BJ (cell line): Measurements from ENCODE around the gene EFHB. TPM values are rescaled to one million over a fixed set of nuclear protein-coding genes. Genes with fewer than 3 reads are reported as not detected.

Source experiments
- CTCF ChIA-PET: fragments of 350-600 bp; formaldehyde crosslinking; extraction: SDS; loops from one replicate; lab custom pipeline; 2021; ENCODE audit warnings: antibody characterized with exemption, inconsistent platforms; lab: Yijun Ruan, JAX
- POLR2A ChIA-PET: fragments of 300-600 bp; sonication (Branson Sonifier 250); formaldehyde crosslinking; extraction: SDS; loops from one replicate; lab custom pipeline; 2021; ENCODE audit warnings: antibody characterized with exemption; lab: Charles Lee
- DNase-seq: peaks from one replicate; pipeline ENCODE4 v3.0.0-alpha.2; 2011; ENCODE audit warnings: low read depth
- H3K27me3 ChIP-seq: 2 replicates; pipeline ENCODE4 v1.6.0; 2011; ENCODE audit warnings: low read length; ENCODE audit not compliant: control insufficient read depth, insufficient read depth
- H3K36me3 ChIP-seq: 2 replicates; pipeline ENCODE4 v1.5.1; 2011; ENCODE audit warnings: low read length; ENCODE audit not compliant: control insufficient read depth, insufficient read depth
- H3K4me3 ChIP-seq: 2 replicates; pipeline ENCODE4 v1.5.1; 2011; ENCODE audit warnings: low read depth, mild to moderate bottlenecking, control low read depth, low read length
- polyA plus RNA-seq: library from polyadenylated mRNA; depleted of rRNA; stranded (reverse); fragments of >200 nt; gene quantifications from 2 replicates; pipeline ENCODE4 v1.2.3, GENCODE V29; 2011
- TF ChIP-seq, protein P1 (sequence below): IDR thresholded peaks from 2 replicates; pipeline ENCODE4 v1.5.1; 2011; ENCODE audit warnings: low read depth, mild to moderate bottlenecking, control low read depth, inconsistent platforms, low read length, moderate library complexity; ENCODE audit not compliant: insufficient read depth

EFHB gene
- polyA plus RNA-seq, 1 experiment, result 0.42 TPM

GRCh38 chr3:19948226-19948591 is 14.2 kb upstream of the EFHB start:
- ChIA-PET POLR2A (no interaction called here), CTCF (interaction anchor here (1.1 kb wide), 1 partner anchor 10 kb away, joined by 4 read pairs; no protein-coding TSS in a partner anchor)
- H3K4me3 ChIP-seq, result peak overlapping the region; percentile 74
- no peak for DNase-seq
- H3K36me3 ChIP-seq, result peaks cover 8% of the 10 kb centered on the region
- TF ChIP-seq, protein P1, sequence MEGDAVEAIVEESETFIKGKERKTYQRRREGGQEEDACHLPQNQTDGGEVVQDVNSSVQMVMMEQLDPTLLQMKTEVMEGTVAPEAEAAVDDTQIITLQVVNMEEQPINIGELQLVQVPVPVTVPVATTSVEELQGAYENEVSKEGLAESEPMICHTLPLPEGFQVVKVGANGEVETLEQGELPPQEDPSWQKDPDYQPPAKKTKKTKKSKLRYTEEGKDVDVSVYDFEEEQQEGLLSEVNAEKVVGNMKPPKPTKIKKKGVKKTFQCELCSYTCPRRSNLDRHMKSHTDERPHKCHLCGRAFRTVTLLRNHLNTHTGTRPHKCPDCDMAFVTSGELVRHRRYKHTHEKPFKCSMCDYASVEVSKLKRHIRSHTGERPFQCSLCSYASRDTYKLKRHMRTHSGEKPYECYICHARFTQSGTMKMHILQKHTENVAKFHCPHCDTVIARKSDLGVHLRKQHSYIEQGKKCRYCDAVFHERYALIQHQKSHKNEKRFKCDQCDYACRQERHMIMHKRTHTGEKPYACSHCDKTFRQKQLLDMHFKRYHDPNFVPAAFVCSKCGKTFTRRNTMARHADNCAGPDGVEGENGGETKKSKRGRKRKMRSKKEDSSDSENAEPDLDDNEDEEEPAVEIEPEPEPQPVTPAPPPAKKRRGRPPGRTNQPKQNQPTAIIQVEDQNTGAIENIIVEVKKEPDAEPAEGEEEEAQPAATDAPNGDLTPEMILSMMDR, result no peak
- H3K27me3 ChIP-seq, result no peaks in the 10 kb centered on the region

GRCh38 chr3:19947549-19948225 is 13.7 kb upstream of the EFHB start:
- CTCF ChIA-PET, result interaction anchor here (1.1 kb wide), 1 partner anchor 10 kb away, joined by 4 read pairs; no protein-coding TSS in a partner anchor
- TF ChIP-seq, protein P1, result no peak
- DNase-seq, result no peak
- peaks cover 8% of the 10 kb centered on the region for H3K36me3 ChIP-seq
- no peaks in the 10 kb centered on the region for H3K27me3 ChIP-seq
- peak overlapping the region; percentile 74 for H3K4me3 ChIP-seq
- POLR2A ChIA-PET, result no interaction called here

DNA sequence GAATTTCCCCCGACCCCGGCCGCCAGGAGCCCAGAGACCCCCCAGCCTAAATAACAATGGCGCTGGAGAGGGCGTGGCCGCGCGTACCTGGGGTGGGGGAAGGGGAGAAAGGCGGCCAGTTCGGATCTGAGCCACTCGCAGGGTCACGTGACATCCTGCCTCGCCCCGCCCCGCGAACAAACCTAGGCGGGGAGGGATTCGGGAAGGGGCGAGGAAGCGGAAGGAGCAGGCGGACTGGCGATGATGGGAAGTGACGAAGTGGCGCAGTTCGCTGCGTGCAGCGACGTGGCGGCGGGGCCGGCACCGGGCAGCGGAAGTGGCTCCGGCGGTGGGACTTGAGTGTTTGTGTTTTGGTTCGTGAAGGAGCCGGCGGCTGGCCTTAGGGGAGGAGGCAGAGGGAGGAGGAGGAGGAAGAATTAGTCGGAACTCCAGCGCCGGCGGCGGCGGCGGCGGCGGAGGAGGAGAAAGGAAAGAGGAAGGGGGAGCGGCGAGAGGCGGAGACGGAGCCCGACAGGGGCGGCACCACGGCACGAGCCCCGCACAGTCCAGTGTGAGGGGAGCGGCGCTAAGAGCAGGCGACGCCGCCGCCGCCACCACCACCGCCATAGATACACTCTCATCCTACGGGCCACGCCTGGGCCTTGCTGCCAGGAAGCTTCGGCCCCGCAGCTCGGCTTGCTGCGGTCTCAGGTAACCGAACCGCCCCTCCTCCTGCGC is 13.0 kb upstream of the EFHB start, which contains the start of gene RAB5A:
TSS of gene RAB5A (plus strand) at position 266 of the 717 bp plus-strand sequence. CDS start 3,802 bp downstream, outside the sequence.
- POLR2A ChIA-PET, result no interaction called here
- TF ChIP-seq, protein P1, result no peak
- DNase-seq, result peak; percentile 90
- CTCF ChIA-PET, result no interaction called here
- Histone ChIP-seq H3K36me3 (peaks cover 8% of the 10 kb centered on the region), H3K4me3 (peak within 1 kb of the TSS; percentile 74), H3K27me3 (no peaks in the 10 kb centered on the region)

DNA sequence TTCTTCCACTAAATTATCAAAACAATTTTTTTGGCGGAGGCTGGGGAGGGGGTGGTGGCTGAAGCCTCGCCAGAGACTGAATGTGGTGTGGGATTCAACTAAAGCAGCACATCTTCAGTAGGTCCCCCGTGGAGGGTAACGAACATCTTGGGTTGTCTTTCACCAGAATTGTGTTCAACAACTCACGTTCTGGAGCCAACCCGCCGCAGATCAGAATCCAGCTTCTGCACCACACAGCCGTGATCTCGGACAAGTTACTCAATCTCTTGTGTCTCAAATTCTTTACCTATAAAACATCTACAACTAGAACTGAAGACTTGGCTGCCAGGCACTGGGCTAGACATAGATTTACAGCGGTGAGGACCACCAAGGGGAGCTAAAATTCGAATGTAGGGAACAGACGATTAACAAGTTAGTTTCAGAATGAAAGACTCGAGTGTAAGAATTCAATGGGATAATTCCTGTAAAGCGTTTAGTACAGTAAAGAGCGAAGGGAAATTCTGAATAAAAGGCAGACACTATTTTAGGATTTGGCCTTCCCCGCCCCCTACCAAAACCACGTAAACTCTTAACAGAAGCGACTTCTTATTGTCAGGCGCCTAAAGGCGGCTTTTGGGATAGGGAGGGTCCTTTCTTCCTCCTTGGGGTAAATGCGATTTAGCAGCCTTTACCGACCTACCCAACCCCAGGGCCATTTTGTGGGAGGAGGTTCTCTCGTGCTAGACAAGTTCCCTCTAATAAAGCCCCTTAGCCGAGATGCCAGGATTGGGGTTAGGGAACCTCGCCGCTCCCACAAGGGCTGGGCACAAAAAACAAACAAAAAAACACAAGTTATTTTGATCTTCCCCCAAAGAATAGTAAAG is 12.2 kb upstream of the EFHB start:
- ChIA-PET POLR2A (interaction anchor here (0.7 kb wide), 1 partner anchor 48 kb away, joined by 3 read pairs; no protein-coding TSS in a partner anchor), CTCF (no interaction called here)
- no peaks in the 10 kb centered on the region for H3K27me3 ChIP-seq
- TF ChIP-seq, protein P1, result no peak
- peak overlapping the region; percentile 74 for H3K4me3 ChIP-seq
- no peak for DNase-seq
- peaks cover 2% of the 10 kb centered on the region; the same call in 1 of the 2 replicates for H3K36me3 ChIP-seq
